SK-N-SH (cell line): Measurements from ENCODE around the gene SRP54. TPM values are rescaled to one million over a fixed set of nuclear protein-coding genes. Genes with fewer than 3 reads are reported as not detected.

Experiments
- CTCF ChIA-PET: fragments of 300-600, 350-600 bp; formaldehyde crosslinking; extraction: SDS; loops from one replicate; lab custom pipeline; 2021; lab: Yijun Ruan, JAX
- POLR2A ChIA-PET: fragments of 350-600 bp; sonication (Branson Sonifier 250); formaldehyde crosslinking; extraction: SDS; loops from one replicate; lab custom pipeline; 2020; ENCODE audit warnings: antibody characterized with exemption, inconsistent platforms; lab: Yijun Ruan, JAX
- DNase-seq: peaks from one replicate; pipeline ENCODE4 v3.0.0; 2012
- H2AFZ ChIP-seq: fragments of 200-600 bp; sonication (generic); 2 replicates; pipeline ENCODE4 v1.8.1; 2016; ENCODE audit warnings: antibody characterized with exemption, mild to moderate bottlenecking, low read depth
- H3F3A ChIP-seq: fragments of 200-600 bp; sonication (generic); replicated peaks from 2 replicates; pipeline ENCODE3; 2016; ENCODE audit warnings: antibody characterized with exemption, mild to moderate bottlenecking; ENCODE audit not compliant: insufficient read depth
- H3K27ac ChIP-seq, 2 experiments: fragments of 200-500 bp in 1 of 2; fragments of 200-600 bp in 1 of 2; sonication (Bioruptor generic) in 1 of 2; sonication (generic), shearing (Covaris generic) in 1 of 2; 2 replicates each; pipeline versions ENCODE4 v1.5.1 to v1.6.1; 2014 to 2016; ENCODE audit warnings: low read depth in 2 of 2, inconsistent platforms in 1 of 2, low read length in 1 of 2, mild to moderate bottlenecking in 1 of 2, mixed read lengths in 1 of 2
- H3K27me3 ChIP-seq: fragments of 200-600 bp; sonication (generic), shearing (Covaris generic); 2 replicates; pipeline ENCODE4 v1.6.1; 2016; ENCODE audit warnings: mixed run types; ENCODE audit not compliant: insufficient read depth
- H3K36me3 ChIP-seq, 2 experiments: fragments of 200-500 bp in 1 of 2; fragments of 200-600 bp in 1 of 2; sonication (Bioruptor generic) in 1 of 2; sonication (generic) in 1 of 2; replicated peaks in 1 of 2; 2 replicates each; pipeline versions ENCODE3 to v1.5.1; 2014 to 2016; ENCODE audit warnings: low read length in 1 of 2, mild to moderate bottlenecking in 1 of 2; ENCODE audit not compliant: insufficient read depth in 2 of 2, control insufficient read depth in 1 of 2
- H3K4me1 ChIP-seq, 2 experiments: fragments of 200-500 bp in 1 of 2; fragments of 200-600 bp in 1 of 2; sonication (Bioruptor generic) in 1 of 2; sonication (generic), shearing (Covaris generic) in 1 of 2; 2 replicates each; pipeline versions ENCODE4 v1.5.1 to v1.6.1; 2014 to 2016; ENCODE audit warnings: low read depth in 1 of 2, low read length in 1 of 2, mixed run types in 1 of 2; ENCODE audit not compliant: insufficient read depth in 2 of 2, control insufficient read depth in 1 of 2
- H3K4me2 ChIP-seq: fragments of 200-600 bp; sonication (generic), shearing (Covaris generic); 2 replicates; pipeline ENCODE4 v1.6.1; 2017; ENCODE audit warnings: mixed run types
- H3K4me3 ChIP-seq, 2 experiments: fragments of 200-500 bp in 1 of 2; fragments of 200-600 bp in 1 of 2; sonication (Bioruptor generic) in 1 of 2; sonication (generic), shearing (Covaris generic) in 1 of 2; 2 replicates each; pipeline versions ENCODE4 v1.5.1 to v1.8.1; 2014 to 2016; ENCODE audit warnings: low read depth in 2 of 2, inconsistent platforms in 1 of 2, low read length in 1 of 2, mild to moderate bottlenecking in 1 of 2, mixed read lengths in 1 of 2, moderate library complexity in 1 of 2
- H3K79me2 ChIP-seq: fragments of 200-600 bp; sonication (generic); 2 replicates; pipeline ENCODE4 v1.8.1; 2017; ENCODE audit warnings: mild to moderate bottlenecking; ENCODE audit not compliant: insufficient read depth
- H3K9ac ChIP-seq: fragments of 200-600 bp; sonication (generic); 2 replicates; pipeline ENCODE4 v1.6.1; 2017; ENCODE audit warnings: mixed run types
- H3K9me2 ChIP-seq: fragments of 200-600 bp; sonication (generic); 2 replicates; pipeline ENCODE4 v1.6.1; 2017; ENCODE audit warnings: mixed run types
- H3K9me3 ChIP-seq: fragments of 200-600 bp; sonication (generic); 2 replicates; pipeline ENCODE4 v1.6.1; 2017; ENCODE audit warnings: mixed run types, mild to moderate bottlenecking, moderate library complexity
- H4K20me1 ChIP-seq: fragments of 200-600 bp; sonication (generic); 2 replicates; pipeline ENCODE4 v1.6.1; 2017; ENCODE audit warnings: mild to moderate bottlenecking, mixed run types; ENCODE audit not compliant: insufficient read depth
- CHD2 ChIP-seq: fragments of 150-350 bp; IDR thresholded peaks from 2 replicates; pipeline ENCODE4 v1.6.1; 2018; ENCODE audit warnings: low read length; ENCODE audit not compliant: partially characterized antibody
- FOSL2 ChIP-seq: IDR thresholded peaks from 2 replicates; pipeline ENCODE4 v1.4.0; 2012; ENCODE audit warnings: low read depth, mild to moderate bottlenecking, moderate library complexity, borderline replicate concordance
- FOXJ3 ChIP-seq: sonication (generic); formaldehyde crosslinking; IDR thresholded peaks from 2 replicates; pipeline ENCODE4 v1.5.1; 2020; ENCODE audit warnings: mild to moderate bottlenecking, missing genetic modification reagents
- FOXM1 ChIP-seq: IDR thresholded peaks from 2 replicates; pipeline ENCODE4 v1.4.0; 2012; ENCODE audit warnings: low read depth, mild to moderate bottlenecking
- GABPA ChIP-seq: IDR thresholded peaks from 2 replicates; pipeline ENCODE4 v1.4.0; 2012; ENCODE audit warnings: low read depth, mild to moderate bottlenecking
- GATA2 ChIP-seq: sonication (generic); formaldehyde crosslinking; IDR thresholded peaks from 2 replicates; pipeline ENCODE4 v1.5.0; 2020; ENCODE audit warnings: mild to moderate bottlenecking, missing genetic modification reagents
- IRF3 ChIP-seq: fragments of 150-350 bp; IDR thresholded peaks from 2 replicates; pipeline ENCODE4 v1.6.1; 2016; ENCODE audit warnings: mild to moderate bottlenecking, low read depth, low read length
- MAX ChIP-seq: IDR thresholded peaks from 2 replicates; pipeline ENCODE4 v1.4.0; 2012; ENCODE audit warnings: low read depth
- MEF2A ChIP-seq: IDR thresholded peaks from 2 replicates; pipeline ENCODE4 v1.4.0; 2012; ENCODE audit warnings: low read depth, borderline replicate concordance
- MXI1 ChIP-seq: IDR thresholded peaks from 2 replicates; pipeline ENCODE4 v1.6.1; 2012; ENCODE audit warnings: mild to moderate bottlenecking, low read depth, low read length, improper control_type of control experiment
- NRF1 ChIP-seq: IDR thresholded peaks from 2 replicates; pipeline ENCODE4 v1.6.1; 2012; ENCODE audit warnings: low read depth, mild to moderate bottlenecking, low read length
- RAD21 ChIP-seq: IDR thresholded peaks from 2 replicates; pipeline ENCODE4 v1.6.1; 2012; ENCODE audit warnings: mild to moderate bottlenecking, low read length
- RFX5 ChIP-seq: IDR thresholded peaks from 2 replicates; pipeline ENCODE4 v1.6.1; 2012; ENCODE audit warnings: mild to moderate bottlenecking, improper control_type of control experiment, low read length
- RXRA ChIP-seq: IDR thresholded peaks from 2 replicates; pipeline ENCODE4 v1.4.0; 2012; ENCODE audit warnings: low read depth, mild to moderate bottlenecking, borderline replicate concordance
- SMC3 ChIP-seq: IDR thresholded peaks from 2 replicates; pipeline ENCODE4 v1.6.1; 2012; ENCODE audit warnings: low read depth, low read length, improper control_type of control experiment
- TAF1 ChIP-seq: IDR thresholded peaks from 2 replicates; pipeline ENCODE4 v1.6.1; 2012; ENCODE audit warnings: low read depth, mild to moderate bottlenecking, low read length, moderate library complexity, borderline replicate concordance
- TEAD4 ChIP-seq: IDR thresholded peaks from 2 replicates; pipeline ENCODE4 v1.4.0; 2012; ENCODE audit warnings: mild to moderate bottlenecking, borderline replicate concordance; ENCODE audit not compliant: insufficient read depth
- USF2 ChIP-seq: fragments of 150-350 bp; IDR thresholded peaks from 2 replicates; pipeline ENCODE4 v1.6.1; 2017; ENCODE audit warnings: antibody characterized with exemption, low read length, low read depth, borderline replicate concordance
- YY1 ChIP-seq: IDR thresholded peaks from 2 replicates; pipeline ENCODE4 v1.4.0; 2012; ENCODE audit warnings: low read depth, mild to moderate bottlenecking
- WGBS: methylation state at CpG from one replicate; pipeline ENCODE4 v1.1.6; 2017; ENCODE audit warnings: low lambda C conversion rate; 5-methylcytosine and 5-hydroxymethylcytosine counted together
- polyA plus RNA-seq, 3 experiments: library from polyadenylated mRNA; depleted of rRNA; stranded (reverse); fragments of >200 nt; gene quantifications; 2 replicates each; pipeline ENCODE4 v1.2.3, GENCODE V29; 2012
- TF ChIP-seq, protein P1 (sequence below): IDR thresholded peaks from 2 replicates; pipeline ENCODE4; 2012

Gene SRP54
- polyA plus RNA-seq, 1 of the 3 experiments (the other 2 are of a cell fraction): 39.5 TPM

GRCh38 chr14:34978444-34978843 lies 4.3 kb upstream of the SRP54 start:
- DNase-seq: no peak
- Histone ChIP-seq H3K79me2 (peaks cover 64% of the 10 kb centered on the region), H3K9ac (no peak overlapping the region), H3K36me3 (no peaks in the 10 kb centered on the region), H3K27me3 (no peaks in the 10 kb centered on the region), H3F3A (peaks cover 22% of the 10 kb centered on the region), H3K9me3 (no peaks in the 10 kb centered on the region), H3K27ac (no peak overlapping the region), H2AFZ (no peak overlapping the region), H4K20me1 (no peaks in the 10 kb centered on the region), H3K9me2 (no peaks in the 10 kb centered on the region), H3K4me3 (no peak overlapping the region), H3K4me2 (no peak overlapping the region), H3K4me1 (no peaks in the 10 kb centered on the region; a peak in 1 of 4 replicates)
- over 99% methylated on average over 5 of the region's 5 CpGs for WGBS
- no peak for TF ChIP-seq TEAD4
- no peak for TF ChIP-seq RAD21
- no peak for TF ChIP-seq CHD2
- TF ChIP-seq, protein P1, sequence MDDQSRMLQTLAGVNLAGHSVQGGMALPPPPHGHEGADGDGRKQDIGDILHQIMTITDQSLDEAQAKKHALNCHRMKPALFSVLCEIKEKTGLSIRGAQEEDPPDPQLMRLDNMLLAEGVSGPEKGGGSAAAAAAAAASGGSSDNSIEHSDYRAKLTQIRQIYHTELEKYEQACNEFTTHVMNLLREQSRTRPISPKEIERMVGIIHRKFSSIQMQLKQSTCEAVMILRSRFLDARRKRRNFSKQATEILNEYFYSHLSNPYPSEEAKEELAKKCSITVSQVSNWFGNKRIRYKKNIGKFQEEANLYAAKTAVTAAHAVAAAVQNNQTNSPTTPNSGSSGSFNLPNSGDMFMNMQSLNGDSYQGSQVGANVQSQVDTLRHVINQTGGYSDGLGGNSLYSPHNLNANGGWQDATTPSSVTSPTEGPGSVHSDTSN: no peak
- no peak for TF ChIP-seq YY1
- TF ChIP-seq RFX5: no peak
- no peak for TF ChIP-seq MXI1
- no peak for TF ChIP-seq FOXM1
- no peak for TF ChIP-seq TAF1
- no peak for TF ChIP-seq GABPA
- TF ChIP-seq MEF2A: no peak
- ChIA-PET CTCF (no interaction called here), POLR2A (no interaction called here)

GRCh38 chr14:34980337-34980900 lies 2.4 kb upstream of the SRP54 start:
- peaks cover 7 to 10% of the 10 kb centered on the region in 2 experiments; a peak in 3 of 4 replicates for H3K4me1 ChIP-seq
- no peaks in the 10 kb centered on the region for H3K27me3 ChIP-seq
- H4K20me1 ChIP-seq: peaks cover 4% of the 10 kb centered on the region; the same call in 1 of the 2 replicates
- H3K27ac ChIP-seq: peak overlapping the region in 1 of 2 experiments; percentile 100; a peak in 2 of 4 replicates
- H2AFZ ChIP-seq: peak overlapping the region; percentile 84
- 89% methylated on average over 11 of the region's 11 CpGs for whole genome bisulfite sequencing
- TF ChIP-seq IRF3 (no peak), USF2 (no peak), RXRA (no peak), FOSL2 (no peak), CHD2 (no peak), FOXJ3 (CRISPR knock-in tag) (no peak), MEF2A (no peak), GATA2 (no peak), SMC3 (no peak), NRF1 (no peak), YY1 (no peak), MXI1 (no peak), MAX (no peak)
- TF ChIP-seq, protein P1: no peak
- ChIA-PET CTCF (interaction anchor here (1.7 to 2.0 kb wide), 3 partner anchors 12 to 309 kb away, joined by 4 to 7 read pairs (median 5); no protein-coding TSS in a partner anchor), POLR2A (interaction anchor here (0.6 kb wide), 1 partner anchor 1146 kb away, joined by 3 read pairs; no protein-coding TSS in a partner anchor)
- peak overlapping the region; percentile 95; the same call in 1 of the 2 replicates for H3K9ac ChIP-seq
- H3K36me3 ChIP-seq: no peaks in the 10 kb centered on the region
- H3K9me2 ChIP-seq: no peaks in the 10 kb centered on the region
- no peaks in the 10 kb centered on the region for H3K9me3 ChIP-seq
- H3K4me3 ChIP-seq: peak overlapping the region; percentile 72 to 83
- H3K79me2 ChIP-seq: peaks cover 79% of the 10 kb centered on the region
- peaks cover 22% of the 10 kb centered on the region for H3F3A ChIP-seq
- H3K4me2 ChIP-seq: peak overlapping the region; percentile 89
- DNase-seq: no peak
